Measurements from ENCODE around the gene TMED9. TPM values are rescaled to one million over a fixed set of nuclear protein-coding genes. Genes with fewer than 3 reads are reported as not detected.

The TMED9 gene
- 163 and 175 TPM in 2 replicates for total RNA-seq

- TF ChIP-seq CTCF (IDR thresholded peaks at IDR 0.05; ENCODE audit: insufficient read depth, low read length, poor library complexity, severe bottlenecking): no peak
- peak; percentile 43 for DNase-seq (ENCODE audit: low read depth)
- Histone ChIP-seq H3K4me3 (ENCODE audit: low read depth, low read length) (peak within 1 kb of the TSS; percentile 98), H3K27me3 (ENCODE audit: control insufficient read depth, insufficient read depth, low read length) (peaks cover 6% of the 10 kb centered on the region), H3K36me3 (ENCODE audit: control insufficient read depth, insufficient read depth, low read length) (peaks cover 1% of the 10 kb centered on the region)
These were observed at the start of gene TMED9 for GRCh38 chr5:177592010-177592834. Gene TMED9, plus strand, starts transcription at chr5:177592203. Its CDS starts 12 bp downstream, at chr5:177592215.

GRCh38 chr5:177542816-177543465 is 49.1 kb upstream of the TMED9 start:
- H3K27me3 ChIP-seq (ENCODE audit: control insufficient read depth, insufficient read depth, low read length): no peaks in the 10 kb centered on the region
- H3K36me3 ChIP-seq (ENCODE audit: control insufficient read depth, insufficient read depth, low read length): no peaks in the 10 kb centered on the region
- DNase-seq (ENCODE audit: low read depth): no peak
- no peak for TF ChIP-seq CTCF (IDR thresholded peaks at IDR 0.05; ENCODE audit: insufficient read depth, low read length, poor library complexity, severe bottlenecking)
- no peak overlapping the region for H3K4me3 ChIP-seq (ENCODE audit: low read depth, low read length)

GRCh38 chr5:177545487-177546257 is 46.3 kb upstream of the TMED9 start:
- no peak for TF ChIP-seq CTCF (IDR thresholded peaks at IDR 0.05; ENCODE audit: insufficient read depth, low read length, poor library complexity, severe bottlenecking)
- no peaks in the 10 kb centered on the region for H3K27me3 ChIP-seq (ENCODE audit: control insufficient read depth, insufficient read depth, low read length)
- H3K4me3 ChIP-seq (ENCODE audit: low read depth, low read length): no peak overlapping the region
- DNase-seq (ENCODE audit: low read depth): no peak
- no peaks in the 10 kb centered on the region for H3K36me3 ChIP-seq (ENCODE audit: control insufficient read depth, insufficient read depth, low read length)

- DNase-seq (ENCODE audit: low read depth): peak; percentile 93
- TF ChIP-seq CTCF (IDR thresholded peaks at IDR 0.05; ENCODE audit: insufficient read depth, low read length, poor library complexity, severe bottlenecking): peak; percentile 5
- no peak overlapping the region for H3K4me3 ChIP-seq (ENCODE audit: low read depth, low read length)
These were observed 45.7 kb upstream of the TMED9 start for GRCh38 chr5:177546258-177546741.

GRCh38 chr5:177547736-177548135 is 44.3 kb upstream of the TMED9 start:
- H3K4me3 ChIP-seq (ENCODE audit: low read depth, low read length): no peak overlapping the region
- no peaks in the 10 kb centered on the region for H3K27me3 ChIP-seq (ENCODE audit: control insufficient read depth, insufficient read depth, low read length)
- no peak for TF ChIP-seq CTCF (IDR thresholded peaks at IDR 0.05; ENCODE audit: insufficient read depth, low read length, poor library complexity, severe bottlenecking)
- H3K36me3 ChIP-seq (ENCODE audit: control insufficient read depth, insufficient read depth, low read length): no peaks in the 10 kb centered on the region
- no peak for DNase-seq (ENCODE audit: low read depth)

More at GRCh38 chr5:177546258-177546741, 45.7 kb upstream of the TMED9 start:
- H3K27me3 ChIP-seq (ENCODE audit: control insufficient read depth, insufficient read depth, low read length): no peaks in the 10 kb centered on the region
- H3K36me3 ChIP-seq (ENCODE audit: control insufficient read depth, insufficient read depth, low read length): no peaks in the 10 kb centered on the region

All from kidney epithelial cell (primary cell).